ENCODE data around the gene TSG101.

DNA sequence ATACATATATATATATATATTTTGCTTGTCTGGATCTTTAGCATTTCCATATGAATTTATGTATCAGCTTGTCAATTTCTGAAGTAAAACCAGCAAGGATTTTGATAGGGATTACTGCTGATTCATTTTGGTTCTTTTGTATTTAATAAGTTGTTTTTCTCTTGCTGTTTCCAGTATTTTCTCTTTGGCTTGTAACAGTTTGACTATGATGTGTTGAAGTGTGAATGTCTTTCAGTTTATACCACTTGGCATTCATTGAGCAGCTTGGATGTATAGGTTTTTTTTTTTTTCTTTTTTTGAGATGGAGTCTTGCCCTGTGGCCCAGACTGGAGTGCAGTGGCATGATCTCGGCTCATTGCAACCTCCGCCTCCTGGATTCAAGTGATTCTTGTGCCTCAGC lies 58.7 kb downstream of the TSG101 start:
- TF ChIP-seq POLR2A (IDR thresholded peaks at IDR 0.05) (no peak), CTCF (IDR thresholded peaks at IDR 0.05) (no peak)

All from gastroesophageal sphincter (tissue), 3 donors.